OCI-LY1 (cell line): Measurements from ENCODE around the gene PTPRN2.

ENCODE experiments used
- EZH2 ChIP-seq: fragments of 200-600 bp; sonication (generic), shearing (Covaris generic); IDR thresholded peaks from 2 replicates; pipeline ENCODE4 v1.8.0; 2017; ENCODE audit warnings: borderline replicate concordance, mixed run types, mild to moderate bottlenecking, antibody characterized with exemption, low read length, moderate library complexity, mixed read lengths
- TF ChIP-seq, protein P1 (sequence below): fragments of 200-600 bp; sonication (generic), shearing (Covaris generic); IDR thresholded peaks from 2 replicates; pipeline ENCODE4 v1.5.1; 2017; ENCODE audit warnings: mild to moderate bottlenecking, antibody characterized with exemption, low read length, moderate library complexity, mixed read lengths

DNA sequence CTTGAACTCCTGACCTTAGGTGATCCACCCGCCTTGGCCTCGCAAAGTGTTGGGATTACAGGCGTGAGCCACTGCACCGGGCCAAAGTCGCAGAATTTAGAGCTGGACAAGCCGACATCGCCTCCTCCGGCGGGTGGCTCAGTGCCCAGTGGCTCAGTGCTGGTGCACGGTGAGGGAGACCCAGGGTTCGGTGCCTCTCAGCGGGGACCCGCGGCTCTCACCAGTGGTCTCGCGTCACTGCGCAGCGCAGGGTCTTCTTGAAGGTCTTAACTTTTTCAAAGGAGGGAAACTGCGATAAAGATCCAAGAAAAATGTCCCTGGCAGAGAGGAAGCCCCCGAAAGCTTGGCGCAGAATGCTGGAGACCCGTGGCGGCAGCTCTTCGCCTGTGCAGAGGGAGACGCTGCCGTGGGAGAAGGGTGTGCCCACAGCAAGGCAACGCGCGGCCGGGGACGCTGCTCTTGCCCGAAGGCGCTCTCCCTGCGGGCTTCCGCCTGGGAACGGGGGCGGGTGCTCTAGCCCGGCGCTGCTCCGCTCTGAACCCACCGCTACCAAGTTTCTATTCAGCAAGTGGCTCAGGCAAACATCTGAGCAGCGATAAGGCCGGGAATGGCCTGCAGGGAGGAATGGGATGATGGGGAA lies 926.5 kb downstream of the PTPRN2 start:
- TF ChIP-seq, protein P1, sequence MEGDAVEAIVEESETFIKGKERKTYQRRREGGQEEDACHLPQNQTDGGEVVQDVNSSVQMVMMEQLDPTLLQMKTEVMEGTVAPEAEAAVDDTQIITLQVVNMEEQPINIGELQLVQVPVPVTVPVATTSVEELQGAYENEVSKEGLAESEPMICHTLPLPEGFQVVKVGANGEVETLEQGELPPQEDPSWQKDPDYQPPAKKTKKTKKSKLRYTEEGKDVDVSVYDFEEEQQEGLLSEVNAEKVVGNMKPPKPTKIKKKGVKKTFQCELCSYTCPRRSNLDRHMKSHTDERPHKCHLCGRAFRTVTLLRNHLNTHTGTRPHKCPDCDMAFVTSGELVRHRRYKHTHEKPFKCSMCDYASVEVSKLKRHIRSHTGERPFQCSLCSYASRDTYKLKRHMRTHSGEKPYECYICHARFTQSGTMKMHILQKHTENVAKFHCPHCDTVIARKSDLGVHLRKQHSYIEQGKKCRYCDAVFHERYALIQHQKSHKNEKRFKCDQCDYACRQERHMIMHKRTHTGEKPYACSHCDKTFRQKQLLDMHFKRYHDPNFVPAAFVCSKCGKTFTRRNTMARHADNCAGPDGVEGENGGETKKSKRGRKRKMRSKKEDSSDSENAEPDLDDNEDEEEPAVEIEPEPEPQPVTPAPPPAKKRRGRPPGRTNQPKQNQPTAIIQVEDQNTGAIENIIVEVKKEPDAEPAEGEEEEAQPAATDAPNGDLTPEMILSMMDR = no peak
- TF ChIP-seq EZH2 = no peak
